OCI-LY1 (cell line): Measurements from ENCODE around the gene ARHGDIA.

ENCODE experiments used
- H2AFZ ChIP-seq: fragments of 200-600 bp; sonication (generic), shearing (Covaris generic); 2 replicates; pipeline ENCODE4 v1.6.0; 2014; ENCODE audit warnings: antibody characterized with exemption, mild to moderate bottlenecking, low read length
- H3F3A ChIP-seq: fragments of 200-600 bp; sonication (generic), shearing (Covaris generic); 2 replicates; pipeline ENCODE4 v1.6.0; 2014; ENCODE audit warnings: mild to moderate bottlenecking, antibody characterized with exemption, low read length, moderate library complexity; ENCODE audit not compliant: insufficient read depth
- H3K27ac ChIP-seq: fragments of 200-600 bp; sonication (generic); 2 replicates; pipeline ENCODE4 v1.5.1; 2014; ENCODE audit warnings: low read length, mixed run types, mild to moderate bottlenecking, low read depth; ENCODE audit not compliant: poor library complexity, severe bottlenecking
- H3K27me3 ChIP-seq: fragments of 200-600 bp; sonication (generic); 2 replicates; pipeline ENCODE4 v1.6.0; 2014; ENCODE audit warnings: antibody characterized with exemption, mild to moderate bottlenecking, low read length, moderate library complexity; ENCODE audit not compliant: insufficient read depth
- H3K36me3 ChIP-seq: fragments of 200-600 bp; sonication (generic); 2 replicates; pipeline ENCODE4 v1.6.1; 2014; ENCODE audit warnings: mild to moderate bottlenecking, antibody characterized with exemption, low read length, moderate library complexity, mixed read lengths; ENCODE audit not compliant: insufficient read depth
- H3K4me1 ChIP-seq: fragments of 200-600 bp; sonication (generic); 2 replicates; pipeline ENCODE4 v1.5.1; 2014; ENCODE audit warnings: mild to moderate bottlenecking, low read length, moderate library complexity; ENCODE audit not compliant: insufficient read depth, severe bottlenecking
- H3K4me2 ChIP-seq: fragments of 200-600 bp; sonication (generic), shearing (Covaris generic); 2 replicates; pipeline ENCODE4 v1.6.1; 2014; ENCODE audit warnings: low read length
- H3K4me3 ChIP-seq: fragments of 200-600 bp; sonication (generic); 2 replicates; pipeline ENCODE4 v1.5.1; 2014; ENCODE audit warnings: low read length, low read depth, mild to moderate bottlenecking, mixed read lengths; ENCODE audit not compliant: poor library complexity, severe bottlenecking
- H3K79me2 ChIP-seq: fragments of 200-600 bp; shearing (Covaris generic); 2 replicates; pipeline ENCODE4 v1.6.1; 2016; ENCODE audit warnings: mixed run types, low read length, mixed read lengths; ENCODE audit not compliant: insufficient read depth
- H3K9ac ChIP-seq: fragments of 200-600 bp; sonication (generic), shearing (Covaris generic); 2 replicates; pipeline ENCODE4 v1.6.1; 2014; ENCODE audit warnings: mild to moderate bottlenecking, low read length, mixed read lengths
- H3K9me2 ChIP-seq: fragments of 200-600 bp; sonication (generic), shearing (Covaris generic); 2 replicates; pipeline ENCODE4 v1.6.1; 2014; ENCODE audit warnings: low read depth, mild to moderate bottlenecking, low read length, mixed read lengths
- H3K9me3 ChIP-seq: fragments of 200-600 bp; shearing (Covaris generic); 2 replicates; pipeline ENCODE4 v1.6.1; 2014; ENCODE audit warnings: low read length, mixed read lengths
- H4K20me1 ChIP-seq: fragments of 200-600 bp; sonication (generic), shearing (Covaris generic); 2 replicates; pipeline ENCODE4 v1.6.0; 2016; ENCODE audit warnings: mild to moderate bottlenecking, low read length; ENCODE audit not compliant: insufficient read depth
- EZH2 ChIP-seq: fragments of 200-600 bp; sonication (generic), shearing (Covaris generic); IDR thresholded peaks from 2 replicates; pipeline ENCODE4 v1.8.0; 2017; ENCODE audit warnings: borderline replicate concordance, mixed run types, mild to moderate bottlenecking, antibody characterized with exemption, low read length, moderate library complexity, mixed read lengths
- TF ChIP-seq, protein P1 (sequence below): fragments of 200-600 bp; sonication (generic), shearing (Covaris generic); IDR thresholded peaks from 2 replicates; pipeline ENCODE4 v1.5.1; 2017; ENCODE audit warnings: mild to moderate bottlenecking, antibody characterized with exemption, low read length, moderate library complexity, mixed read lengths

The ARHGDIA gene

DNA sequence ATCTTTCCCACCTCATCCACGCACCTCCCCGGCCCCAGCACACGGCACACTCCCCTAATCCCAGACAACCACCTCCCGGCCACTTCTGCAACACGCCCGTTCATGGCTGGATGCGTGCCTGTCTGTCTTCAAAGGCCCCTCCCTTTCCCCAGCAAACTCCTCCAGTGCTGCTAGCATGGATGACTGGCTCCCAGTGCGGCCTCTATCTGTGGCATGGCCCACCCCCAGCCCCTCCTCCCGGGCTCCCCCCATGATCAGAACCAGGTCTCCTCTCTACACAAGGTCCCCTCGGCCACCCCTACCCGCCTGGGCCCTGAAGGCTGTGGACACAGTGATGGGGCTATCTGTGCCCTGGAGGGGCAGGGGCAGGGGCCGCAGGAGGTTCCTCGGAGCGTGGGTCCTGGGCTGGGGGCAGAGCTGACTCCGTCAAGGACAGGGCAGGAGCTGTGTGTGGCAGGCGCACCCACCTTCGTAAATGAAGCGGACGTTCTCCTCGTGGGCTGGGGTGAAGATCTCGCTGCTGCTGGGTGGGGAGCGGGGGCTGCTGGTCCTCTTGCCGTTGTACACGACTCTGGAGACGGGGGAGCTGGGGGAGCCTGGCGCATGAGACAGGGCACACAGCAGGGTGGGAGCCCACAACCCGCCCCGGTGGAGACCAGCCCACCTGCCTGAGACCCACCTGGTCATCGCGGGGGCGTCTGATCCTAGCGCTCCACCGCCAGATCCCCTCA is 47.2 kb downstream of the ARHGDIA start:
- no peaks in the 10 kb centered on the region for H3K4me1 ChIP-seq
- peaks cover 4% of the 10 kb centered on the region; the same call in 1 of the 2 replicates for H3K27me3 ChIP-seq
- no peak overlapping the region for H2AFZ ChIP-seq
- no peak for TF ChIP-seq EZH2
- TF ChIP-seq, protein P1, sequence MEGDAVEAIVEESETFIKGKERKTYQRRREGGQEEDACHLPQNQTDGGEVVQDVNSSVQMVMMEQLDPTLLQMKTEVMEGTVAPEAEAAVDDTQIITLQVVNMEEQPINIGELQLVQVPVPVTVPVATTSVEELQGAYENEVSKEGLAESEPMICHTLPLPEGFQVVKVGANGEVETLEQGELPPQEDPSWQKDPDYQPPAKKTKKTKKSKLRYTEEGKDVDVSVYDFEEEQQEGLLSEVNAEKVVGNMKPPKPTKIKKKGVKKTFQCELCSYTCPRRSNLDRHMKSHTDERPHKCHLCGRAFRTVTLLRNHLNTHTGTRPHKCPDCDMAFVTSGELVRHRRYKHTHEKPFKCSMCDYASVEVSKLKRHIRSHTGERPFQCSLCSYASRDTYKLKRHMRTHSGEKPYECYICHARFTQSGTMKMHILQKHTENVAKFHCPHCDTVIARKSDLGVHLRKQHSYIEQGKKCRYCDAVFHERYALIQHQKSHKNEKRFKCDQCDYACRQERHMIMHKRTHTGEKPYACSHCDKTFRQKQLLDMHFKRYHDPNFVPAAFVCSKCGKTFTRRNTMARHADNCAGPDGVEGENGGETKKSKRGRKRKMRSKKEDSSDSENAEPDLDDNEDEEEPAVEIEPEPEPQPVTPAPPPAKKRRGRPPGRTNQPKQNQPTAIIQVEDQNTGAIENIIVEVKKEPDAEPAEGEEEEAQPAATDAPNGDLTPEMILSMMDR, result no peak
- H3K36me3 ChIP-seq, result no peaks in the 10 kb centered on the region
- H3K27ac ChIP-seq, result no peak overlapping the region
- no peaks in the 10 kb centered on the region for H3K79me2 ChIP-seq
- H4K20me1 ChIP-seq, result no peaks in the 10 kb centered on the region
- H3K9ac ChIP-seq, result no peak overlapping the region
- no peaks in the 10 kb centered on the region for H3F3A ChIP-seq
- no peak overlapping the region for H3K4me2 ChIP-seq
- no peak overlapping the region for H3K4me3 ChIP-seq
- H3K9me2 ChIP-seq, result no peaks in the 10 kb centered on the region
- H3K9me3 ChIP-seq, result no peaks in the 10 kb centered on the region

DNA sequence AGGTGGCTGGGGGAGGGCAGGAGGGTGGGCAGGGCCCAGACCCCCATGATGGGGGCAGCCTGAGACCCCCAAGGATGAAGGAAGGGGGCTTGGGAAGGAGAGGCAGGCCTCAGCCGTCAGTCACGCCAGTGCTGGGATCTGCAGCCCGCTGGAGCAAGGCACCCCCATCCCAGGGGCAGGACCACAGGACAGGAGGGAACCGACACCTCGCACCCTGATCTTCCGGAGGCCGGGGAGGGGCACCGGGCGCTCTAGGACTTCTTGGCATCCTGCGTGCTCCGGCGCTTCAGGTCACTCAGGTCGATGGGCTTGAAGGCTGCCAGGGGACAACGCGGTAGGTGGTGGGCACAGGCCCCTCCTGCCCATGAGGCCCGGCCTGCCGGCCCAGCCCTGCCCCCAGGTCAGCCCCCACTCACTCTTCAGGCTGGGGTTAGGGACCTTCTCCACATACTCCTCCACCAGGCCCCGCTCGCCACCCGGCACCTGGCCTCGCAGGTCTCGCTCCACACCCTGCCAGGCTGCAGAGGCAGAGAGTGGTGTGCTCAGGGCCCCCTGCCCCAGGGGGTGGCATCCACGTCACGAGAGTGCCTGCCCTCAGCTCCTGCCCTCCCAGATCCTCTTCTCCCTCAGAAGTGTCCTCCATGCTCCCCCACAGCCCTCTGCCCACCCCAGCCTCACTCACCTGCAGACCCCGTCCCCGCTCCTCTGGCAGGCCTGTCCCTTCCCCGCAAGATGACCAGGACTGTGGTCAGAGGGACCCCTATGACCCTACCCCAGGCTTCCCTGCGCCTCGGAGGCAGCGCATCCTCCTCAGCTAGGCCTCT is 47.9 kb downstream of the ARHGDIA start:
- Histone ChIP-seq H3K27ac (no peak overlapping the region), H3K4me3 (no peak overlapping the region), H3K9me3 (no peaks in the 10 kb centered on the region), H3K9ac (no peak overlapping the region), H2AFZ (no peak overlapping the region), H4K20me1 (no peaks in the 10 kb centered on the region), H3F3A (no peaks in the 10 kb centered on the region), H3K4me1 (no peaks in the 10 kb centered on the region), H3K27me3 (peaks cover 4% of the 10 kb centered on the region; the same call in 1 of the 2 replicates), H3K79me2 (no peaks in the 10 kb centered on the region), H3K9me2 (no peaks in the 10 kb centered on the region), H3K36me3 (no peaks in the 10 kb centered on the region), H3K4me2 (no peak overlapping the region)
- no peak for TF ChIP-seq EZH2
- TF ChIP-seq, protein P1, result no peak

DNA sequence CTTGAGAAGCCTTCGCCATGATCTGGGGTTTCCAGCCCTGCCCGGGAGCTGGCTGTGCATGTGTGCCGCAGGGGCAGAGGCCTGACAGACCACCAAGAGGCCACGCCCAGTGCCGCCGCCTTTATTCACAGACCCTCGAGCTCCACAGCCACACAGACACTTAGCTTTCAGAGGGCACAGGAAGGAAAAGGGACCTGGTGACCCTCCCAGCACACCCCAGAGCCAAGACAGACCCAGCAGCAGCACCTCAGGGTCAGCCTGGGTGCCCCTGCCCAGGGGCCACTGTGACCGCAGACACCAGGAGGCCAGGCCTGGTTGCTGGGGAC is 48.9 kb downstream of the ARHGDIA start:
- Histone ChIP-seq H3F3A (no peaks in the 10 kb centered on the region), H2AFZ (no peak overlapping the region), H3K36me3 (no peaks in the 10 kb centered on the region), H3K4me2 (no peak overlapping the region), H3K27me3 (peaks cover 4% of the 10 kb centered on the region; the same call in 1 of the 2 replicates), H4K20me1 (no peaks in the 10 kb centered on the region), H3K9me2 (no peaks in the 10 kb centered on the region), H3K79me2 (no peaks in the 10 kb centered on the region), H3K4me1 (no peaks in the 10 kb centered on the region), H3K9ac (no peak overlapping the region), H3K9me3 (no peaks in the 10 kb centered on the region), H3K27ac (no peak overlapping the region), H3K4me3 (no peak overlapping the region)
- no peak for TF ChIP-seq EZH2
- TF ChIP-seq, protein P1, result no peak
